Measurements from ENCODE around the gene GFAP.

Gene GFAP

DNA sequence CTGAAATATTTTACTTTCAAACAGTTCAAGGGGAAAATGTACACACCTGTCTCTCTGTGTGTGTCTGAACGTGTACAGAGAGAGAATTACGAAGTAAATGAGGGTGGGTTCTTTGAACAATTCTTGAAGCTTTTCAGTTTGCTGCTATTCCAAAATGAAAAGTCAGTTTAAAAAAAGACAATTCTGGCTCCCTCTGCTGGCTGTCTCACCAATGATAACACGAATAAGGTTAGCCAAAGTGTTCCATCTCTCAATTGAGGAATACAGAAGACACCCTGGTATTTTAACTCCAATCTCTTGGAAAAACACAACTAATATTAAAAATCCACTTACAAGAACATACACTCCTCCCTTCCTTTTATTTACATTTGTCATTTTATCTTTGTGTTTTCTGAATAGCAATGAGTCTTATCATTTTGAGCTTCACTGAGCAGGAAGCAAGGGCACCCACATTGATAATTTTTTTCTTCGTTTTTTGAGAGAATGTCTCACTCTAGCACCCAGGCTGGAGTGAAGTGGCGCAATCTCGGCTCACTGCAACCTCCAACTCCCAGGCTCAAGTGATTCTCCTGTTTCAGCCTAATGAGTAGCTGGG lies 36.6 kb downstream of the GFAP start:
- DNase-seq (ENCODE audit: low read depth, low spot score) = no peak
- POLR2A ChIA-PET = no interaction called here
- no peak overlapping the region for H3K4me3 ChIP-seq (ENCODE audit: low read depth, low read length)
- TF ChIP-seq, protein P1, sequence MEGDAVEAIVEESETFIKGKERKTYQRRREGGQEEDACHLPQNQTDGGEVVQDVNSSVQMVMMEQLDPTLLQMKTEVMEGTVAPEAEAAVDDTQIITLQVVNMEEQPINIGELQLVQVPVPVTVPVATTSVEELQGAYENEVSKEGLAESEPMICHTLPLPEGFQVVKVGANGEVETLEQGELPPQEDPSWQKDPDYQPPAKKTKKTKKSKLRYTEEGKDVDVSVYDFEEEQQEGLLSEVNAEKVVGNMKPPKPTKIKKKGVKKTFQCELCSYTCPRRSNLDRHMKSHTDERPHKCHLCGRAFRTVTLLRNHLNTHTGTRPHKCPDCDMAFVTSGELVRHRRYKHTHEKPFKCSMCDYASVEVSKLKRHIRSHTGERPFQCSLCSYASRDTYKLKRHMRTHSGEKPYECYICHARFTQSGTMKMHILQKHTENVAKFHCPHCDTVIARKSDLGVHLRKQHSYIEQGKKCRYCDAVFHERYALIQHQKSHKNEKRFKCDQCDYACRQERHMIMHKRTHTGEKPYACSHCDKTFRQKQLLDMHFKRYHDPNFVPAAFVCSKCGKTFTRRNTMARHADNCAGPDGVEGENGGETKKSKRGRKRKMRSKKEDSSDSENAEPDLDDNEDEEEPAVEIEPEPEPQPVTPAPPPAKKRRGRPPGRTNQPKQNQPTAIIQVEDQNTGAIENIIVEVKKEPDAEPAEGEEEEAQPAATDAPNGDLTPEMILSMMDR (IDR thresholded peaks at IDR 0.05; ENCODE audit: insufficient read depth, low read length, missing control alignments) = peak; percentile 53
- CTCF ChIA-PET = interaction anchor here (0.6 to 8.5 kb wide), 41 partner anchors 8 to 319 kb away, joined by 3 to 440 read pairs (median 5); partner anchors contain the start of genes ACBD4, ADAM11, EFTUD2 and HIGD1B

DNA sequence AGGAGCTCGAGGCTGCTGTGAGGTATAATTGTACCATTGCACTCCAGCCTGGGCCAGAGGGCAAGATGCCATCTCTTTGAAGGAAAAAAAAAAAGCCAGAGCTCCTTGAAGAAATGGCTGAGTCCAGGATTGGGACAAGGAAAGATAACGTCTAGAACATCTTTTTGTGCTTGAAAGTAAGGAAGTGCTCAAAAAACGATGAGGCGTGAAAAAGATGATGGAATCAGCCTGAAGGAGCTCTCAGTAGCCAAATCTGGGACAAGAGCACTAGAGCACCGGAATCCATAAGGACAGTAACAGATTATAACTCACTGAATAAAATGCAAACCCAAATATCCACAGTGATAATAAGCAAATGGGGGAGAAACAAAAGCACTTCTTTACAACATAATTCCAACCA lies 38.2 kb downstream of the GFAP start:
- no peak overlapping the region for H3K4me3 ChIP-seq (ENCODE audit: low read depth, low read length)
- POLR2A ChIA-PET = no interaction called here
- no peak for DNase-seq (ENCODE audit: low read depth, low spot score)
- CTCF ChIA-PET = interaction anchor here (0.5 to 8.5 kb wide), 13 partner anchors 8 to 259 kb away, joined by 3 to 440 read pairs (median 3); partner anchors contain the start of gene ACBD4
- TF ChIP-seq, protein P1 (IDR thresholded peaks at IDR 0.05; ENCODE audit: insufficient read depth, low read length, missing control alignments) = no peak

DNA sequence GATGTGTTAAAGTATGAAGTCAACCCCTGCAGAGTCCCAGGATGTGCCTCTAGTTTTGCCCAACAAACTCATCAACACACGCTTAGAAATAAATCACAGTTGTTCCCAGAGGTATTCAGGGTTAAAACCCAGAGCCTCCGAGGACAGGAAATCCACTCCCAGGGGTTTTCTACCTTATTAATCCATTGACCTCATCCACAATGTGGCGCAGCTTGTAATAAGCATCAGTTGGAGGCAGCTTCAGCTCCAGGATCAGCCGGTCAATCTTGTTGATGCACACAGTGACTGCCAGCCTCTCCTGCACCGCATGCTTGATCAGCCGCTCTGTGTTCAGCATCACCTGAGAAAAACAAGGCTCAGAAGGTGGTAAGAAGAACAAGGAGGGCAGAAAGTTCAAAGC lies 39.5 kb downstream of the GFAP start:
- TF ChIP-seq, protein P1 (IDR thresholded peaks at IDR 0.05; ENCODE audit: insufficient read depth, low read length, missing control alignments) = no peak
- DNase-seq (ENCODE audit: low read depth, low spot score) = no peak
- no peak overlapping the region for H3K4me3 ChIP-seq (ENCODE audit: low read depth, low read length)
- ChIA-PET CTCF (interaction anchor here (1.0 to 8.5 kb wide), 4 partner anchors 10 to 145 kb away, joined by 3 to 440 read pairs (median 126); no protein-coding TSS in a partner anchor), POLR2A (interaction anchor here (0.7 kb wide), 1 partner anchor 49 kb away, joined by 4 read pairs; no protein-coding TSS in a partner anchor)

DNA sequence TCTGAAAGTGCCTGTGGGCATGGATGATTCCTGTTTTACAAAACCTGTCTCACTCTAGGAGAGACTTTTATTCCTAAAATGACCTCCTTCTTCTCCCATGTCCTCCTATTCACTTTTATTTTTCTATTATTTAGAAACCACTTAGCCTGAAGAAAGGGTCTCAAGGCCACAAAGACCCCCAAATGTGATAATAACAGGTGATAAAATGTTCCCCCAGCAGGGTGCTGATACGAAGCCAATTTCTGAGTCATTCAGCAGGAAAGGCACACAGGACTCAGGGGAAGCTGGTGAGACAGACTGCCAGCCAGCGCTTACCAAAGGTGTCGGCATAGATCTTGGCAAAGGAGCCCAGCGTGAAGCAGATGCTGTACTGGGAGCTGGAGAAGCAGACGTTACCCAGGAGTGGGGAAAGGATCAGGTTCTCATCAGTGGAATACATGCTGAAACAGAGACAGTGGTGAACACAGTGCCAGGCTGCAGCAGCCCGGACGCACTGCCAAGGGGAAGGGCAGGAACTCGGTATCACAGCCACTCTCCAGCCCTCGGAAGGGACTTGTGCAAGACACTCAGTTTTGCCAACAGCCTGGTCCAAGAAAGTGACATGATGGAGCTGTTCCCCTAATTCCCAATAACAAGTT lies 43.0 kb downstream of the GFAP start:
- ChIA-PET CTCF (interaction anchor here (7.9 to 8.5 kb wide), 2 partner anchors 7 to 96 kb away, joined by 184 to 440 read pairs; no protein-coding TSS in a partner anchor), POLR2A (no interaction called here)
- TF ChIP-seq, protein P1 (IDR thresholded peaks at IDR 0.05; ENCODE audit: insufficient read depth, low read length, missing control alignments) = no peak

DNA sequence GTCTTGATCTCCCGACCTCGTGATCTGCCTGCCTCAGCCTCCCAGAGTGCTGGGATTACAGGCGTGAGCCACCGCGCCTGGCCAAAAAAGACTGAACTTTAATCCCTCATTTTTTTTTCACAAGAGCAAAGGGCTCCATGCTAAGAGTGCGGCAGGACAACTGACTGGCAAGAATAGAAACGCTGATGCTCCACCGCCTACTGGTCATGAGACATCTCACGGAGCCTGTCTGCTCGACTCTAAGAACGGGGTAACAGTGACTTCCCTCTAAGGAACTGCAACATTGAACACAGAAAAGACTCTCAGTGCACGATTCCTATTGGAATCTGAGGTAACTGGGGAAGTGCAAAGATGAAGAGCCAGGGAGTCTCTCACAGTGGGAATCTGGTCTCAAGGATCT lies 43.7 kb downstream of the GFAP start:
- ChIA-PET CTCF (interaction anchor here (8.5 to 20.0 kb wide), 2 partner anchors 94 to 95 kb away, joined by 440 to 823 read pairs; no protein-coding TSS in a partner anchor), POLR2A (no interaction called here)

More for the DNA sequence above, 43.0 kb downstream of the GFAP start:
- H3K4me3 ChIP-seq (ENCODE audit: low read depth, low read length) = no peak overlapping the region
- no peak for DNase-seq (ENCODE audit: low read depth, low spot score)

More for the DNA sequence above, 43.7 kb downstream of the GFAP start:
- DNase-seq (ENCODE audit: low read depth, low spot score) = no peak
- TF ChIP-seq, protein P1 (IDR thresholded peaks at IDR 0.05; ENCODE audit: insufficient read depth, low read length, missing control alignments) = no peak
- H3K4me3 ChIP-seq (ENCODE audit: low read depth, low read length) = no peak overlapping the region
